ENCODE data around the gene SDHC. TPM values are rescaled to one million over a fixed set of nuclear protein-coding genes. Genes with fewer than 3 reads are reported as not detected.

Gene SDHC
- total and polyA plus RNA-seq, 2 of the 13 experiments (the other 11 are each of a cell fraction or from before 2014, with no cell fraction given): 27.1 to 229 TPM

GRCh38 chr1:161399257-161399998 lies 85.2 kb downstream of the SDHC start (continued):
- TF ChIP-seq ZNF709 (CRISPR knock-in tag; IDR thresholded peaks at IDR 0.05) (peak; percentile 92), HOXA5 (CRISPR knock-in tag; IDR thresholded peaks at IDR 0.05) (peak; percentile 21; the same call in 1 of the 2 replicates), SIX4 (CRISPR knock-in tag; IDR thresholded peaks at IDR 0.05) (peak; percentile 33; the same call in 1 of the 2 replicates), ZFY (CRISPR knock-in tag; IDR thresholded peaks at IDR 0.05) (peak; percentile 99), ZNF761 (CRISPR knock-in tag; conservative IDR thresholded peaks at IDR 0.05) (peak; percentile 66; the same call in 1 of the 2 replicates), POGZ (CRISPR knock-in tag; IDR thresholded peaks at IDR 0.05) (0 out of 2 replicates have a peak, but pooled peaks have one; percentile 51), ESRRA (CRISPR knock-in tag; IDR thresholded peaks at IDR 0.05; ENCODE audit: low read depth) (peak; percentile 36), JUND (CRISPR knock-in tag; IDR thresholded peaks at IDR 0.05) (peak; percentile 30; the same call in 1 of the 2 replicates), ETV5 (CRISPR knock-in tag; IDR thresholded peaks at IDR 0.05; ENCODE audit: borderline replicate concordance) (peak; percentile 43; the same call in 1 of the 2 replicates), EZH2 (conservative IDR thresholded peaks at IDR 0.05; ENCODE audit: low read depth, low read length) (no peak), ZFP36L2 (CRISPR knock-in tag; IDR thresholded peaks at IDR 0.05) (peak; percentile 27; the same call in 1 of the 2 replicates), ZNF747 (CRISPR knock-in tag; IDR thresholded peaks at IDR 0.05; ENCODE audit: borderline replicate concordance) (peak; percentile 86; the same call in 1 of the 2 replicates), AGO2 (optimal IDR thresholded peaks at IDR 0.05; ENCODE audit: low read depth, low read length) (peak; percentile 73), HNF4G (IDR thresholded peaks at IDR 0.05; ENCODE audit: borderline replicate concordance, low read depth, low read length) (peak; percentile 21; the same call in 1 of the 2 replicates), HNF4G (CRISPR knock-in tag; IDR thresholded peaks at IDR 0.05; ENCODE audit: borderline replicate concordance, low read depth) (peak; percentile 59; the same call in 1 of the 2 replicates), ZNF782 (CRISPR knock-in tag; IDR thresholded peaks at IDR 0.05; ENCODE audit: borderline replicate concordance) (no peak; the same call in 1 of the 2 replicates), SALL2 (CRISPR knock-in tag; IDR thresholded peaks at IDR 0.05) (peak; percentile 79; the same call in 1 of the 2 replicates), ZNF713 (CRISPR knock-in tag; IDR thresholded peaks at IDR 0.05) (no peak), ZNF883 (CRISPR knock-in tag; IDR thresholded peaks at IDR 0.05; ENCODE audit: not compliant biosample characterization) (peak; percentile 38), RXRA (CRISPR knock-in tag; IDR thresholded peaks at IDR 0.05) (no peak; the same call in 1 of the 2 replicates), DZIP1 (CRISPR knock-in tag; IDR thresholded peaks at IDR 0.05) (peak; percentile 71; the same call in 1 of the 2 replicates)
- TF ChIP-seq, protein P1, sequence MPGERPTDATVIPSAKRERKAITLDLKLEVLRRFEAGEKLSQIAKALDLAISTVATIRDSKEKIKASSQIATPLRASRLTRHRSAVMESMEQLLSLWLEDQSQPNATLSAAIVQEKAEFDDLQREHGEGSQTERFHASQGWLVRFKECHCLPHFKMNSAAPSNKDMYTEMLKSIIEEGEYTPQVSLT (CRISPR knock-in tag; IDR thresholded peaks at IDR 0.05; ENCODE audit: borderline replicate concordance, low read depth): peak; percentile 52; the same call in 1 of the 2 replicates
- TF ChIP-seq, protein P2, sequence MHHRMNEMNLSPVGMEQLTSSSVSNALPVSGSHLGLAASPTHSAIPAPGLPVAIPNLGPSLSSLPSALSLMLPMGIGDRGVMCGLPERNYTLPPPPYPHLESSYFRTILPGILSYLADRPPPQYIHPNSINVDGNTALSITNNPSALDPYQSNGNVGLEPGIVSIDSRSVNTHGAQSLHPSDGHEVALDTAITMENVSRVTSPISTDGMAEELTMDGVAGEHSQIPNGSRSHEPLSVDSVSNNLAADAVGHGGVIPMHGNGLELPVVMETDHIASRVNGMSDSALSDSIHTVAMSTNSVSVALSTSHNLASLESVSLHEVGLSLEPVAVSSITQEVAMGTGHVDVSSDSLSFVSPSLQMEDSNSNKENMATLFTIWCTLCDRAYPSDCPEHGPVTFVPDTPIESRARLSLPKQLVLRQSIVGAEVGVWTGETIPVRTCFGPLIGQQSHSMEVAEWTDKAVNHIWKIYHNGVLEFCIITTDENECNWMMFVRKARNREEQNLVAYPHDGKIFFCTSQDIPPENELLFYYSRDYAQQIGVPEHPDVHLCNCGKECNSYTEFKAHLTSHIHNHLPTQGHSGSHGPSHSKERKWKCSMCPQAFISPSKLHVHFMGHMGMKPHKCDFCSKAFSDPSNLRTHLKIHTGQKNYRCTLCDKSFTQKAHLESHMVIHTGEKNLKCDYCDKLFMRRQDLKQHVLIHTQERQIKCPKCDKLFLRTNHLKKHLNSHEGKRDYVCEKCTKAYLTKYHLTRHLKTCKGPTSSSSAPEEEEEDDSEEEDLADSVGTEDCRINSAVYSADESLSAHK (CRISPR knock-in tag; IDR thresholded peaks at IDR 0.05; ENCODE audit: borderline replicate concordance): no peak
